Stimulated activated CD8-positive, alpha-beta memory T cell treated with anti-CD3 and anti-CD28 coated beads, Interleukin-7, amount 100 ng/mL, for 4 hours (primary cell): ENCODE data around the gene TMEM117.

Experiments
- DNase-seq, 2 donors: peaks; one replicate each; pipeline ENCODE4 v3.0.0-alpha.2; 2020; ENCODE audit warnings: low read depth in 2 of 2

Gene TMEM117

DNA sequence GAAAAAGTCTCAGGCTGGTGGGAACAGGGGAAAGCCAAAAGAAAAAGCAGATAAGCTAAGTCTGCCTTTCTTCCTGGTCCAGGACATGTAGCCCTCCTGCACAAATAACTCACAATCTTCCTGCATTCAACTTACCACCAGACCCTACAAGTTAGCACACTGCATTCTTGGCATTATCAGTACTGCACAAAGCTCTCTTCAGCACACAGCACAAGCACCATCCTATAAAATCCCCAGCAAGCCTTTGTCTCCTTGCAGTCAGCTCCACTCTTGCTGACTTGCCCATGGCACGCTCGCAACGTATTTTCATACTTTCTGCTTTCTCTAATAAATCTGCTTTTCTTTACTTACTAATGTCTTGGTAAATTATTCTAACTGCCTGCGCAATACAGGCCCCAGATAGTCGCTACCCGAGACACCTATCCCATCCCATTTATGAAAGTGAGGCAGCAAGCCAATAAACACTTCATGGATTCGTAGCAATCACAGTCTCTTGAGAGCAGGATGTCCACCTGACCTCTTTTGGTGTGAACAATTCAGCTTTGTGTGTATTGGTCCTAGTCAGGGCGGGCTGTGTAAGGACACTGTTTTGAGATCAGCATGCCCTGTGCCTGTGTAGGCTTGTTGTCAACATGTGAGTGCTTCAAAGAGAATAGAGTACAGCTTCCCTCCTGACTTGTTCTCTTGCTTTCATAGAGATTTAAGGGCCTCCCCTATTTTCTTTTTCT is 49.0 kb downstream of the TMEM117 start:
- DNase-seq, result no peak

DNA sequence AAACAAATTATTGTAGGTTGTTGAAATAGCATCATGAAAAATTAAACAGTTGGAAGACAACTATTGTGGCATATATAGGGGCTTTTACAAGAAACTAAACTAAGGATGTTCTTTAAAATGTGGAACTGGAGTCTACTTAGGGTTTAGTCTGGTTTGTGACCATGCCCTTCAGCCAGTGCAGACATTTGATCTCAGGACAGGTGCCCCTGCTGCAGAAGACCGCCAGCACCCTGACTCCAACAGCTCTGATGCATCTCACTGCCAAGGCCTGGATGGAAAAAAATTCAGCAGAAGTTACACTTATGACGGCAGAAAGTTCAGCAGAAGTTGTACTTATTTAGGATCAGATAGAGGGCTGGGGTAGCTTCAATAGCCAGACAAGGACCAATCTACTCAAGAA is 51.5 kb downstream of the TMEM117 start:
- DNase-seq, result no peak

DNA sequence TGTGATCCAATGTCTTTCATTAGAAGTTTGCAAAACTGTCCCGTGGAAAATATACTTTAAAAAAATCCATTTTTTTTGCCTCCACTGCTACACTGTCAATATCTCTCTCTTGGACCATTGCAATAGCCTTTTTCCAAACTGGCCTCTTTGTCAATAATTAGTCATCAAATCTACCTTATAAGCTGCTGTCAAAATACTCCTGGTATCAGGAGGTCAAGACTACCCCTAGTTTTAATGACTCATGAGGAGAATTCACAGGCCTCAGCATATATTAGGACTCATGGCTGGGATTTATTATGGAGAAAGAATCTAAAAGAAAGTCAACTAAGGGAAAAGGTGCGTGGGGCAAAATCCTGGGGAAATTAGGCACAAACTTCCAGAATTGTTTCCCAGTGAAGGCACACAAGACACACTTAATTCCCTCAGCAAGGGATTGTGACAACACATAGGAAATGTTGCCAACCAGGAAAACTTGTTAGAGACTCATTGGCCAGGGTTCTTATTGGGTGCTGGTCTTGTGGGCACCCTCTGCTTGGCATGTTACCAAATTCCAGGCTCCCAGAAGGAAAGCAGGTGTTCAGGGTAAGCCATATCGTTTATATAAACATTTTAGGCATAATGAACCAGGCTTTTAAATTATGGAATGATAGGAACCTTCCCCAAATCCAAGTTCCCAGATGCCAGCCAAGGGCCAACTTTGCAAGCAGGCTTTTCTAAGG is 56.1 kb downstream of the TMEM117 start:
- no peak for DNase-seq

- DNase-seq, result no peak
Measured at GRCh38 chr12:43893670-43894069, 57.8 kb downstream of the TMEM117 start.

DNA sequence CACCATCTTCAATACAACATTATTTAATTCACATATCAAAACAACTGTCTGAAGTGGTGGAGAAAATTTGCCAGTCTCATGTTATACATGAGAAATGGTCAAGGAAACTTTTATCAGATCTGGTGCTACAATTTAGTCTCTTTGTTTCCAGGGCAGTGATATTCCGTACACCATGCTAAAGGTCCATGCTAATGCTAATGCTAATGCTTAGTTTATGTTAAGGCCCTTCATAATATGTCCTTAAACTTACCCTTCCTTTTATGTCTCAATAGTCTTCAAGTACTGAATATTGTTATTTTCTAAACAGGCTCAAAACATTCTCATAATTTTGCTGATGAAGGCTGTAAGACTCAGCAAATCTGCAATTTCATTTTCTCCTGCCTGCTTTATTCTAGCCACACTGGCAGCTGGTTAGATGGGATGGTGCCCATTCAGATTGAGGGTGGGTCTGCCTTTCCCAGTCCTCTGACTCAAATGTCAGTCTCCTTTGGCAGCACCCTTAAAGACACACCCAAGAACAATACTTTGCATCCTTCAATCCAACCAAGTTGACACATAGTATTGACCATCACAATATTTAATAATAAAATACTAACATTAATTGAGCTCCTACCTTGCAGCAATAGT is 59.8 kb downstream of the TMEM117 start:
- DNase-seq, result no peak

DNA sequence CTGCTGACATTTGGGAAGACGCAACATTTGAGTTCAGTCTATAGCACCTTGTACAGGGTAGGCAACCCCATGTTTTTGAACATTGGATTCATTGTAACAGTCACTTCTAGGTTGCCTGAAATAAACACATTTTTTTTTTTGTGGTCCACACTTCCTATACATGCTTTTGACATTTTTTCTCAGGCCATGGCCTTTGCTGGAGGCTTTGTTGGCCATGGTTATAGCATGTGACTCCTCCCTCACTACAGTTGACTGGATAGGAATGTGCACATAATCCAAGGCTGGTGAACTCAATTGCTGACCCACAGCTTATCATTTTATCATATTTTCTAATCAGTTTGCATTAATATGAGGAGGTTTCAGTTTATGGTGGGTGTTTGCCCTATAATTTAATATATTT is 60.6 kb downstream of the TMEM117 start:
- DNase-seq, result no peak

- DNase-seq, result no peak
Measured at GRCh38 chr12:43898474-43898873, 62.6 kb downstream of the TMEM117 start.

GRCh38 chr12:43899574-43899973 is 63.7 kb downstream of the TMEM117 start:
- no peak for DNase-seq

GRCh38 chr12:43903686-43904085 is 67.8 kb downstream of the TMEM117 start:
- DNase-seq, result no peak

DNA sequence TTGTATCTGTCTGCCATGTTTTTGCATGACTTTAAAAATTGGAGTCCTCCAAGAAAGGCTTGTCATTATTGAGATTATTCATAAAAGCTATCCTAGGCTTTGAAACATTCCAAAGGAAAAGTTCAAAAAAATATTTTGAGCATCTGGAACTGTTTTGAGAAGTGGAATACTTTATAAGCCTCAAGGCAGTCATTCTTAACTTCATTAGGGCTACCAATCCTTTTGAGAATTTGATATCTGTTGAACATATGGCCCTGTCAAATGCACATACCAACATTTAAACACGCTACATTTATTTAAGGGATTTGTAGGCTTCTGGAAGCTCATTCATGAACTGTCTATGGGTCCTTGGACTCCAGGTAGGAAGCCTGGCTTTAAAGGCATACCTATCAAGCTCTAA is 77.0 kb downstream of the TMEM117 start:
- no peak for DNase-seq

DNA sequence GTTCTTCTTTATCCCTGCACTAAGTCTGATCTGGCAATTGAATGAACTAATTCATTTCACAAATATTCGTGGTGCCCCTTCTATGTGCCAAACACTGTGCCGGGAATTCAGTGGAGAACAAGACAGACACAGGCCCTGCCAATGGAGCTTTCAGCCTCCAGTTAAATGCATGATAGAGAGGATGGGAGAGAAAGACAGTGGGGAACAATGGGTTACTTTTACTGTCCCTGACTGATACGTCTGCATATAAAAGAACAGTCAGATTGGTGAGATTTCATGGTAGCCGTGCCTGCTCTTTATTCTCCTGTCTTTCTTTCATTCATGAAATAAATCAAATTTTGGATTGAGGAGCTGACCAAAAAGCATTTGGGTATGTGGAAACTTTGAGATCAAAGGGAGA is 78.5 kb downstream of the TMEM117 start:
- DNase-seq, result no peak

DNA sequence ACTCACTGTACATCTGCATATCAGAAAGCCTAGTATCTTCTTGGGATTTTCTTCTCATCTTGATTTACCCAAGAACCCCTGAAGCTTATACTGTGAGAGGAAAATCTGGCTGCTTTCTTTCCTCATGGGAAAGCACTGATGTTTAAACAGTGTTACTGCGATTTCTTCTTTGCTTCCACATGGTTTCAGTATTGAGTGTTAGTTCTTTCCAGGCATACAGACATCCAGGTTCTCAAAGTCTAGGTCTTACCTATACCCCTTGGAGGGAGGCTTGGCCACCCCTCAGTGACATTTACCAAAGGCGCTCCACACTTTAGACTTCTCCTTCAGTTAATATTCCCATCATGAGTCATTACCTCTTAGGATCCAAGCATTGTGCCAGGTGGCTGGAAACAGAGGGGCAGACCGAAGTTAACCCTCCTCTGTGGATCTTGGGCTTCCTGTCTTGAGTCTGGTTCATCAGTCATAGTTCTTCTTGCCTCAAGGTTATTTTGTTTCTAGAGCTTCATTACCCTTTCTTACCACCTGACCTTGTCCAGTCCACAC is 79.1 kb downstream of the TMEM117 start:
- no peak for DNase-seq

DNA sequence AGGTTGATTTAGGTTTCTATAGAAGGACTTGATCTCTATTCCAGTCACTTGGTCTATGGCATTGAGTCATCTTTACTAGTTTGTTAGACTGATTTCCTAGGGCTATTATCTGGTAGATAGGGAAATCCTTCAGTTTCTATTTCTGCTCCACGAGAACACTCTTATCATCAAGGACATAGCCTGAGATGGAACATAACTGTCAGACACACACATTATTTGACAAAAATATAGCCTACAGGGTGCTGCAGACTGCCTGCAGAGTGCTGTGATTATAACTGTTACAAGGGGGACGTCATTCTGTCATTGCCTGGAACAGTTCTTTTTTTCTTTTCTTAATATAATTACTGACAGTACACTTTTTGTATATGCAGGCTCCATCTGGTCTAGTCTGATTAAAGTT is 82.0 kb downstream of the TMEM117 start:
- no peak for DNase-seq

DNA sequence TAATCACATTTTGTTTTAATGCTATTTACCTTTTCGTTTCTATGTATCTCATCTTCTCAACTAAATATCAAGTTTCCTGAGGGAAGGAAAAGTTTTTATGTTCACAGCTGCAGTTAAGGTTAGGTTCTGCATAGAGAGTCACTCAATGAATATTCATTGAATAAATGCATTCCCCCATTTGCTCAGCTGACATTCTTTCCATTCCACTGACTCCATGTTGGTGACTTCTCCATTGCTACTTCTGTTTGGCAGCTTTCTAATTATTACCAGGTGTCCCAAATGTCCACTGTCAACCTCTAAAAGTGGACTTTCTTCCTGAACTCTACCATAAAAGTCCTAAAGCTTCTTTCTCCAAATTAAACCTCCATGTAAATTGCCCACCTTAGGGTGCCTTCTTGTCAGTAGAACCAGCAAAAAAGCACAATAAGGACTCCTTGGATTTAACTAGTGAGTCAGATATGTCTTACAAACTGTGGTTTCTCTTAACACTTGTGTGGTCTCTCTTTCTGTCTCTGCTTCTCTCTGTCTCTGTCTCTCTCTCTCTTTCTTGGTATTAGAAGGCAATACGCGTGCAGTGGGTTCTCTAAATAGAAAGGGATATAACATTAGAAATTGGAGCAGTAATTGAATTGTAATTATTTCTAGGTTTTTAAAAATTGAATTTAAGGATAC is 85.9 kb downstream of the TMEM117 start:
- DNase-seq, result no peak

DNA sequence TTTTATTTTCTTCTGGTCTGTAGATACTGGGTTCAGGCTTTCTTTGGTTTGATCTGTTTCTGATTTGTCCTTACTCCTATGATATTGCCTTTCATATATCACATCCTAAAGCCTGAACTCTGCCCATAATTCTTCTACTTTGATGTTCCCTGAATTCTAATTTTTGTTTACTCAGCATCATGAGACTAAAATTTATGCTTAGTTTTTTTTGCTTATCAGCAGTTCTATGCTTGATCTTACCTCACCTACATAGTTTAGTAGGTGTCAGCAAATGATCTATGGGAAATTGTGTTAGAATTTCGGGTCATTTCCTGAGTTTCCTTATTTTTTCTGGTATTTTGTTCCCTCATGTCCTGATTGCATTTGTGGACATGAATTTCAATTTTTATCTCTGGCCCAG is 94.2 kb downstream of the TMEM117 start:
- no peak for DNase-seq

GRCh38 chr12:43931187-43931586 is 95.3 kb downstream of the TMEM117 start:
- DNase-seq, result no peak

GRCh38 chr12:43935581-43935980 is 99.7 kb downstream of the TMEM117 start:
- no peak for DNase-seq

- no peak for DNase-seq
Measured at GRCh38 chr12:43937947-43938346, 102.1 kb downstream of the TMEM117 start.

GRCh38 chr12:43942379-43942778 is 106.5 kb downstream of the TMEM117 start:
- DNase-seq, result no peak

DNA sequence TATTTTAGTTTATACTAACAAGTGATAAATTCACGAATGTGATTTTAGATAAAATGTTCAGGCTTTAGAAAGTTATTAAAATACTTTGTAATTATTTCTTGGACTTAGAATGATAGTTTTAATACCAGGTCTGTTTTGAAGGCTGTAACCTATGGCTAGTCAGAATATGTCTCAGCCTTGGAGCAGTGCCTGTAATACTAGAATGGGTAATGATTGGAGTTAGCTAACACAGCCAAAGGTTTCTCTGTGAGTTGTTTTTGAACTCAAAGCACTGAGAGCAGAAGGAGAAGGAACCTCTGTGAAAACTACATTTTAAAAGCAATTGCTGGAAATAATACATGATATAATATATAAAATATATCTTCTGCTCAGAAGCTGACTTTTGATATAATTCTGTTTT is 110.1 kb downstream of the TMEM117 start:
- no peak for DNase-seq

- no peak for DNase-seq
Measured at GRCh38 chr12:43951286-43951685, 115.4 kb downstream of the TMEM117 start.

- DNase-seq, result no peak
Measured at GRCh38 chr12:43957732-43958372, 122.0 kb downstream of the TMEM117 start.
